HuH-7 (cell line): ENCODE measurements around the gene AGPS.
"Not testable (repeated sequence)": the region's sequence is repeated elsewhere in the genome, so short reads cannot be mapped to it uniquely, and the experiment has no call there.

ENCODE experiments used
- DNase-seq: peaks from one replicate; pipeline ENCODE4 v3.0.0; 2011; ENCODE audit warnings: low spot score

The AGPS gene

GRCh38 chr2:177422271-177422670 is 29.7 kb downstream of the AGPS start:
- DNase-seq: no peak

DNA sequence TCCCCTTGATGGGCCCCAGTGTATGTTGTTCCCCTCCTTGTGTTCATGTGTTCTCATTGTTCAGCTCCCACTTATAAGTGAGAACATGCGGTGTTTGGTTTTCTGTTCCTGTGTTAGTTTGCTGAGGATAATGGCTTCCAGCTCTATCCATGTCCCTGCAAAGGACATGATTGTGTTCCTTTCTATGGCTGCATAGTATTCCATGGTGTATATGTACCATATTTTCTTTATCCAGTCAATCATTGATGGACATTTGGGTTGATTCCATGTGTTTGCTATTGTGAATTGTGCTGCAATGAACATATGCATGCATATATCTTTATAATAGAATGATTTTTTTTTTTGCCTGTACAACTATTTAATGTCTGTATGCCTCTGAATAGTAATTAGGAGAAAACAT is 31.5 kb downstream of the AGPS start:
- DNase-seq: not testable (repeated sequence)

DNA sequence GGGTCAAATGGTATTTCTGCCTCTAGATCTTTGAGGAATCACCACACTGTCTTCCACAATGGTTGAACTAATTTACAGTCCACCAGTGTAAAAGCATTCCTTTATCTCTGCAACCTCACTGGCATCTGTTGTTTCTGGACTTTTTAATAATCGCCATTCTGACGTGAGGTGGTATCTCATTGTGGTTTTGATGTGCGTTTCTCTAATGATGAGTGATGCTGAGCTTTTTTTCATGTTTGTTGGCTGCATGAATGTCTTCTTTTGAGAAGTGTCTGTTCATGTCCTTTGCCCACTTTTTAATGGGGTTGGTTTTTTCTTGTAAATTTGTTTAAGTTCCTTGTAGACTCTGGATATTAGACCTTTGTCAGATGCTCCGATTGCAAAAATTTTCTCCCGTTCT is 32.0 kb downstream of the AGPS start:
- DNase-seq: not testable (repeated sequence)

DNA sequence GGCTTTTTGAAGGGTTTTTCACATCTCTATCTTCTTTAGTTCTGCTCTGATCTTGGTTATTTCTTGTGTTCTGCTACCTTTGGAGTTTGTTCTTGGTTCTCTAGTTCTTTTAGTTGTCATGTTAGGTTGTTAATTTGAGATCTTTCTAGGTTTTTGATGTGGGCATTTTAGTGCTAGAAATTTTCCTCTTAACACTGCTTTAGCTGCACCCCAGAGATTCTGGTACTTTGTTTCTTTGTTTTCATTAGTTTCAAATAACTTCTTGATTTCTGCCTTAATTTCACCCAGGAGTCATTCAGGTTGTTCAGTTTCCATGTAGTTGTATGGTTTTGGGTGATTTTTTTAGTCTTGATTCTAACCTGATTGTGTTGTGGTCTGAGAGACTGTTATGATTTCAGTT is 34.7 kb downstream of the AGPS start:
- DNase-seq: no peak

- not testable (repeated sequence) for DNase-seq
Measured at GRCh38 chr2:177427936-177428335, 35.4 kb downstream of the AGPS start.

DNA sequence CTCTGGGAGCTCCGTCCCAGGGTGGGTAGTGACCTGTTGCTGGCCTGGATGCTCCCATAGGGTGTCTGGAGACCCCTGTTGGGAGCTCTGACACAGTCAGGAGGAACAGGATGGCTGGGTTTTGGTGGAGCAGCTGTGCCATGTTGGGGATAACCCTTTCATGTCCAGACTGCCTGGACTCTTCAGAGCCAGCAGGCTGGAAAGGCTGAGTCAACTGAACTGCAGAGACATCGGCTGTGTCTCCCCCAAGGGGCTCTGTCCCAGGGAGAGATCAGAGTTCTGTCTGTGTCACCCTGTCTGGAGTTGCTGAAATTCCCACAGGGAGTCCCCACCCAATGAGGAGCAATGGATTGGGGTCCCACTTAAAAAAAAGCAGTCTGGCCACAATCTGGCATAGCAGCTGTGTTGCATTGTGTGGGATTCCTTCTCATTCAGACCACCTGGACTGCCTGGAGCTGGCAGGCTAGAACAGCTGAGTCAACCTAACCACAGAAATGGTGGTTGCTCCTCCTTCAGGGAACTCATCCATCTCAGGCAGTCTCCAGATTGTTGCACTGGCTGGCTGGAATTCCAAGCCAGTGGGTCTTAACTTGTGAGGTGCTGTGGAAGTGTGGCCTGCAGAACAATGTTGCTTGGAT is 37.2 kb downstream of the AGPS start:
- no peak for DNase-seq

GRCh38 chr2:177430411-177430810 is 37.8 kb downstream of the AGPS start:
- no peak for DNase-seq

DNA sequence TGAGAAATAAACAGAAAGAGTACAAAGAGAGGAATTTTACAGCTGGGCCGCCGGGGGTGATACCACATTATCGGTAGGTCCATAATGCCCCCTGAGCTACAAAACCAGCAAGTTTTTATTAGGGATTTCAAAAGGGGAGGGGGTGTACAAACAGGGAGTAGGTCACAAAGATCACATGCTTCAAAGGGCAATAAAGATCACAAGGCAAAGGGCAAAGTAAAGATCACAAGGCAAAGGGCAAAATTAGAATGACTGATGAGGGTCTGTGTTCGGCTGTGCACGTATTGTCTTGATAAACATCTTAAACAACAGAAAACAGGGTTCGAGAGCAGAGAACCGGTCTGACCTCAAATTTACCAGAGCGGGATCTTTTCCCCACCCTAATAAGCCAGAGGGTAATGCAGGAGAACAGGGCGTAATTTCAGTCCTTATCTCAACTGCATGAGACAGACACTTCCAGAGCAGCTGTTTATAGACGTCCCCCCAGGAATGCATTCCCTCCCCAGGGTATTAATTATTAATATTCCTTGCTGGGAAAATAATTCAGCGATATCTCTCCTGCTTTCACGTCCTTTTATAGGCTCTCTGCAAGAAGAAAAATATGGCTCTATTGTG is 38.6 kb downstream of the AGPS start:
- DNase-seq: not testable (repeated sequence)

DNA sequence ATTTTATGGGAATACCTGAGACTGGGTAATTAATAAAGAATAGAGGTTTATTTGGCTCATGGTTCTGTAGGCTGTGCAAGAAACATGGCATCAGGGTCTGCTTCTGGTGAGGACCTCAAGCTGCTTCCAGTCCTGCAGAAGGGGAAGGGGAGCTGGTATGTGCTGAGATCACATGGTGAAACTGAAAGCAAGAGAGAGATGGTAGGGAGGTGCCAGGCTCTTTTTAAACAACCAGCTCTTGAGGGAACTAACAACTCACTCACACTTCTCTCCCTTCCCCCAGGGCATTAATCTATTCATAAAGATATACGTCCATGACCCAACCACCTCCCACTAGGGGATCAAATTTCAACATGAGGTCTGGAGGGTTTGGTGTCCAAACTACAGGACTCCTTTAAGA is 40.1 kb downstream of the AGPS start:
- DNase-seq: no peak

GRCh38 chr2:177433402-177433801 is 40.8 kb downstream of the AGPS start:
- no peak for DNase-seq

DNA sequence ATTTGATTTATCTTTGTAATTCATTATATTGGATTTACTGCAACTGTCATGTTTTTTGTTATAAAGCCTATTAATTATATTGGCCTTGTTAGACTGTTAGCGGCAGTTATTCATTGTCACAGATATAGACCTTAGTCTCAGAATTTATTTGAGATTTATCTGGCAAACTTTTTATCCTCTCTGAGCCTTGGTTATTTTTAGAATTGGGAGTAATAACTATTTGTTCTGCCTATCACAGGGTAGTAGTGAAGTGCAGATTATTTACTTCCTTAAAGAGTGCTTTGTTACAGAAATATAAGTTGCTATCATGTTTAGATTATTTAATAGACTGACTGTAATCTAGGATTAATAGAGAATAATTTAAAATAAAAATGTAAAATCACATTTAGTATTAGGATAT is 41.9 kb downstream of the AGPS start:
- DNase-seq: no peak

- no peak for DNase-seq
Measured at GRCh38 chr2:177445200-177445599, 52.6 kb downstream of the AGPS start.

DNA sequence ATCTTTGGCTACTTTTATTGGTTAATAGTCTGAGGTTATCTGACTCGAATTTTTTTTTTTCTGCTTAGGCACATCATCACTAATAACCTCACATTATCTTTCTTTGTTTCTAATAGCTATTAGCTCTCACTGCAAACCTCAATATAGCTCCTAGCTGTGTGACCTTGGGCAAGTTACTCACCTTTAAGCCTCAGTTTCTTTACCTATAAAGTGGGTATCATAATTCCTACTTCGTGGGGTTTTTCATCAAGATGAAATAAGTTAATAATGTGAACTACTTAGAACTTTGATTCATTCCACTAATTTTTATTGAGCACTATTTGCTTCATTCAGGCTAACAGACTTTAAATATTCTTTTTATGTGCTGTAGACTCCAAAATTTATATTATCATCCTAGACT is 55.5 kb downstream of the AGPS start:
- DNase-seq: no peak

GRCh38 chr2:177449159-177449558 is 56.6 kb downstream of the AGPS start:
- no peak for DNase-seq

GRCh38 chr2:177455187-177455586 is 62.6 kb downstream of the AGPS start:
- no peak for DNase-seq

DNA sequence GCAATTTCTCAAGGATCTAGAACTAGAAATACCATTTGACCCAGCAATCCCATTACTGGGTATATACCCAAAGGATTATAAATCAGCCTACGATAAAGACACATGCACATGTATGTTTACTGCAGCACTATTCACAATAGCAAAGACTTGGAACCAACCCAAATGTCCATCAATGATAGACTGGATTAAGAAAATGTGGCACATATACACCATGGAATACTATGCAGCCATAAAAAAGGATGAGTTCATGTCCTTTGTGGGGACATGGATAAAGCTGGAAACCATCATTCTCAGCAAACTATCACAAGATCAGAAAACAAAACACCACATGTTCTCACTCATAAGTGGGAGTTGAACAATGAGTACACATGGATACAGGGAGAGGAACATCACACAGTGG is 67.2 kb downstream of the AGPS start:
- DNase-seq: not testable (repeated sequence)

- no peak for DNase-seq
Measured at GRCh38 chr2:177460973-177461585, 68.5 kb downstream of the AGPS start.

- no peak for DNase-seq
Measured at GRCh38 chr2:177464549-177464948, 72.0 kb downstream of the AGPS start.

- DNase-seq: no peak
Measured at GRCh38 chr2:177465400-177466138, 73.0 kb downstream of the AGPS start.

DNA sequence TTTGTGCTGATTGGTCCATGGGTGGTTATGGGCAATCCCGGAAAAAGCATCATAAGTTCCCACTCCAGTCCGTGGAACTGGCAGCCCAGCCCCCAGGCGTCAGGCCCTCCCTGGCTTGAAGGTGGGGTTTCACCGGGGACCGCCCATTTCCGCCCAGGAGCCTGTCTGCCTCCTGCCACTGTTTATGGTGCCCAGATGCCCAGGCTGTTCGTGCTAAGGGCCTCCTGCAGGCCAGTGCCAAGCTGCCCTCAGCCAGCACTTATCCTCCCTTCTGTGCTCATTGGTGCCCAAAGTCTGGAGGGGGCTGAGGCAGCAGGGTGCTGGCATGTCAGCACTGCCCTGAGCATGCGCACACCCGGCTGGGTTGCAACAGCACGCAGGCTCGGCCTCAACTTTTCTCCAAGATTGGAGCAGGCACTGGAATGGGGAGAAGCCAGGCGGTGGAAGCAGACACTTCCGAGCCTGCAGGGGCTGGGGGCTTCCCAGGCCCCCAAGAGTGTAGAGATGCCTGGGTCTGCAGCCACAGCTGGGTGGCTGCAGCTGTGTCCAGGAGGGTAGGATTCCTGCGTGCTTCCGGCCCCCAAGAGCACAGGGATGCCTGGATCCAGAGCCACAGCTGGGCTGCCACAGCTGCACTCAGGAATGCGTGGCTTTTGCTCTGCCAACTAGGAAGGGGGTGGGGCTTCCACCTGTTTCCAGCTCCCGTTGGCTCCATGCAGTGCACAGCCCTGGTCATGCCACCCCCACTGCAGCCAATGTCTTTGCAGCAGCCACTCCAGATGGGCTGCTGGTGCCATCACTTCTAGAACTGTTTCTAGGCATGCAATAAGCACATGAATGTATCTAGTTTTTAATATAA is 74.0 kb downstream of the AGPS start:
- no peak for DNase-seq

DNA sequence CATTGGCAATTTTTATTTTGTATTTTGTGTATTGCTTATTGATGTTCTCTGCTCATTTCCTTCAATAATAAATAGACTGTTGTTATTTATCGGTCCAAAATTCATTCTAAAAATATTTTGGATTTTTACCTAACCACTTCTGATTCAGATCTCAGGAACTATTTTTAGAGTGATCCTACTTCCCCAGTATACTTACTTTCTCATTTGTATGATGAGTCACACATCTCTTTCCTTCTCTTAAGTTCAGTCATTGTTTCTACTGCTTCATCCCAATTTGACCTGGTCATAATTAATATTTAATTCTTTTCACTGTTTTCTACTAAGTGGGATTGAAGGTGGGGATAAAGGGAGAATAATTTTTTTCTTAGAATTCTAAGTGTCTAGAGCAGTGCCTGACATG is 75.1 kb downstream of the AGPS start:
- no peak for DNase-seq

DNA sequence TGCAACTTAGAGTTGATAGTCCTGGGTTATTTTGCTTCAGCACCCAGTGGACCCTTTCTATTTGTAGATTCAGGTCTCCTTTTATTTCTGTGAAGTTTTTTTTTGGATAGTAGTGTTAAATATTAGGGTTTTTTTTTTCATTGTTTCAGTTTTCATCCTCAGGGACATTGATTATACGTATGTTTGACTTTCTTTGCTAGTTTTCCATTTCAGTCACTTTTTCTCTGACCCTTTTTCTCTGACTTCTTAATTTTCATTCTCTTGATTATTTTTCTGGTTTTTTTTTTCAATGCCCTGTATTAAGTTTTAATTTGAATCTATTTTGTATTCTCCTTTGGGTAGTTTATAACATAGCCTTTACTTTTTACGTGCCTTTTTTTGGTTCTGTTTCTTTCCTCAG is 79.4 kb downstream of the AGPS start:
- no peak for DNase-seq
